ENCODE data around the gene ATP13A1.
"Not testable (repeated sequence)": the region's sequence is repeated elsewhere in the genome, so short reads cannot be mapped to it uniquely, and the experiment has no call there.

The ATP13A1 gene

DNA sequence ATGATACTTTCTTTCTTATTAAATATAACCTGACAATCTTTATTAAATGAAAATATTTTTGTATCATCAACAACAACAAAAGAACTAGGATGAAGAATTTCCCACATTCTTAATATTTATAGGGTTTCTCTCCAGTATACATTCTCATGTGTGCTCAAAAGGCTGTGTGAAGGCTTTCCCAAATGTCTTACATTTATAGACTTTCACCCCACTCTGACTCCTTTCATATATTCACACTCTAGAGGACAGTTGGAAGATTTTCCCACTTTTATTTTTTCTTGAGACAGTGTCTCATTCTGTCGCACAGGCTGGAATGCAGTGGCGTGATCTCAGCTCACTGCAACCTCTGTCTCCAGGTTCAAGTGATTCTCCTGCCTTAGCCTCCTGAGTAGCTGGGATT lies 47.0 kb upstream of the ATP13A1 start:
- H2AK5ac ChIP-seq (ENCODE audit: low read length, severe bottlenecking) = no peak overlapping the region
- no peak for DNase-seq
- no peak overlapping the region for H3K23ac ChIP-seq (ENCODE audit: low read length in 2 of 2)
- H3K79me1 ChIP-seq (replicated peaks; ENCODE audit: low read length, poor library complexity, severe bottlenecking) = peaks cover 4% of the 10 kb centered on the region
- H3K18ac ChIP-seq (ENCODE audit: low read depth in 1 of 2, low read length in 2 of 2) = no peak overlapping the region
- no peak overlapping the region for H2AFZ ChIP-seq (ENCODE audit: low read depth, low read length)
- no peak overlapping the region for H3K4ac ChIP-seq (ENCODE audit: low read depth in 1 of 2, low read length in 2 of 2)
- H3K14ac ChIP-seq (ENCODE audit: low read length in 2 of 2) = no peak overlapping the region
- H3K9ac ChIP-seq (ENCODE audit: low read length) = no peak overlapping the region
- no peak overlapping the region for H3K27ac ChIP-seq (ENCODE audit: low read length, poor library complexity, severe bottlenecking)
- H3K36me3 ChIP-seq (ENCODE audit: control insufficient read depth in 1 of 2, insufficient read depth in 2 of 2, low read depth in 1 of 2, low read length in 2 of 2) = peaks cover 25 to 49% of the 10 kb centered on the region in 2 experiments
- no peak overlapping the region for H3K4me2 ChIP-seq (ENCODE audit: low read length, poor library complexity, severe bottlenecking)
- H2BK120ac ChIP-seq (ENCODE audit: low read depth, low read length) = no peak overlapping the region
- H3K4me3 ChIP-seq (ENCODE audit: insufficient read depth in 1 of 2, low read depth in 1 of 2, low read length in 2 of 2) = peak overlapping the region in 1 of 2 experiments; percentile 61
- H3K27me3 ChIP-seq (ENCODE audit: control insufficient read depth in 1 of 2, insufficient read depth in 1 of 2, low read length in 2 of 2) = no peaks in the 10 kb centered on the region
- H2BK12ac ChIP-seq (ENCODE audit: low read length in 2 of 2) = no peak overlapping the region
- H2BK5ac ChIP-seq (ENCODE audit: low read depth, low read length, poor library complexity, severe bottlenecking) = no peak overlapping the region
- no peaks in the 10 kb centered on the region for H3K4me1 ChIP-seq (ENCODE audit: control insufficient read depth, insufficient read depth, low read depth, low read length)
- no peak overlapping the region for H4K91ac ChIP-seq (ENCODE audit: low read length)
- no peak overlapping the region for H4K8ac ChIP-seq (ENCODE audit: low read length)
- peaks cover 98% of the 10 kb centered on the region for H3K9me3 ChIP-seq (ENCODE audit: control insufficient read depth, low read length)
- 98% methylated on average over 2 of the region's 2 CpGs for WGBS
- H2BK15ac ChIP-seq (ENCODE audit: low read depth, poor library complexity, severe bottlenecking) = no peak overlapping the region

DNA sequence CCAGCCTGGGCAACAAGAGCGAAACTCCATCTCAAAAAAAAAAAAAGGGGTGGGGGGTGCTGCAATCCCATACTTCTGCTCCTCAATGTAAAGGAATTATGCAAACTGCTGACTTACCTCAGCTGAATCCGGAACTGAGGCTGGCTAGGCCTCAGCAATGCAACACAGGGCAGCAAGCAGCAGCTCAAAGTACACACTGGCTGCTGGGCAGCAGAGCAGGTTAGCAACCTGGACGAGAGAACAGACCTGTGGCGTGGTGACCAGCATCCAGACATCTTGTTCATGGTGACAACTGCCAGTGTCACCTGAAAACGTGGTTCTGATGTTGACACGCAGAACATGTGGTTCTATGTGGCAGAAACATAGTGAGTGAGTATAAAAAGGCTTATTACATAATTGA lies 41.4 kb upstream of the ATP13A1 start:
- no peak for DNase-seq
- WGBS = 80% methylated on average over 6 of the region's 6 CpGs

DNA sequence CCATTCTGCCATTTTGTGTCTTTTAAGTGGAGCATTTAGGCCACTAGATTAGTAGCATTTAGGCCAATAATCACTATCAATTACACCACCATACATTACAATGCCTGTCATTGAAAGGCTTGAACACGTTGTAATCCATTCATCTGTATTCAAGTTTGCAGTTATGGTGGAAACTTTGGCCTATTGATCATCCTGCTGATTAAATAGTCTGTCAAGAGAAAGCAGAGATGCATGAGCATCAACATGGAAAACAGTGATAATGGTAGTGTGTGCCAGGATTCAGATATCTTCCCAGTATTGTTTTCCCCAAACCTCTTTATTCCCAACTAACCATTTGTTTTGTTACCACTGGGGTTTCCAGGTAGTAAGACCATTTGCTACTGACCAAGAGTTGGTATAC lies 37.0 kb upstream of the ATP13A1 start:
- H3K36me3 ChIP-seq (ENCODE audit: control insufficient read depth in 1 of 2, insufficient read depth in 2 of 2, low read depth in 1 of 2, low read length in 2 of 2); H2AFZ ChIP-seq (ENCODE audit: low read depth, low read length): not testable (repeated sequence)

More for the DNA sequence above, 41.4 kb upstream of the ATP13A1 start:
- no peaks in the 10 kb centered on the region for H3K27me3 ChIP-seq (ENCODE audit: control insufficient read depth in 1 of 2, insufficient read depth in 1 of 2, low read length in 2 of 2)
- no peak overlapping the region for H2BK5ac ChIP-seq (ENCODE audit: low read depth, low read length, poor library complexity, severe bottlenecking)
- H3K27ac ChIP-seq (ENCODE audit: low read length, poor library complexity, severe bottlenecking) = no peak overlapping the region
- H3K79me1 ChIP-seq (replicated peaks; ENCODE audit: low read length, poor library complexity, severe bottlenecking) = no peaks in the 10 kb centered on the region
- no peak overlapping the region for H2BK12ac ChIP-seq (ENCODE audit: low read length in 2 of 2)
- peak overlapping the region in 1 of 2 experiments; percentile 61 for H3K4me3 ChIP-seq (ENCODE audit: insufficient read depth in 1 of 2, low read depth in 1 of 2, low read length in 2 of 2)
- H3K23ac ChIP-seq (ENCODE audit: low read length in 2 of 2) = no peak overlapping the region
- peaks cover 11 to 15% of the 10 kb centered on the region in 2 experiments for H3K36me3 ChIP-seq (ENCODE audit: control insufficient read depth in 1 of 2, insufficient read depth in 2 of 2, low read depth in 1 of 2, low read length in 2 of 2)
- H3K18ac ChIP-seq (ENCODE audit: low read depth in 1 of 2, low read length in 2 of 2) = no peak overlapping the region
- H2AK5ac ChIP-seq (ENCODE audit: low read length, severe bottlenecking) = no peak overlapping the region
- H3K4me1 ChIP-seq (ENCODE audit: control insufficient read depth, insufficient read depth, low read depth, low read length) = no peaks in the 10 kb centered on the region
- no peak overlapping the region for H2BK120ac ChIP-seq (ENCODE audit: low read depth, low read length)
- no peak overlapping the region for H2BK15ac ChIP-seq (ENCODE audit: low read depth, poor library complexity, severe bottlenecking)
- H2AFZ ChIP-seq (ENCODE audit: low read depth, low read length) = no peak overlapping the region
- H3K14ac ChIP-seq (ENCODE audit: low read length in 2 of 2) = no peak overlapping the region
- no peak overlapping the region for H3K4me2 ChIP-seq (ENCODE audit: low read length, poor library complexity, severe bottlenecking)
- H4K91ac ChIP-seq (ENCODE audit: low read length) = no peak overlapping the region
- no peak overlapping the region for H3K9ac ChIP-seq (ENCODE audit: low read length)
- H4K8ac ChIP-seq (ENCODE audit: low read length) = no peak overlapping the region
- H3K4ac ChIP-seq (ENCODE audit: low read depth in 1 of 2, low read length in 2 of 2) = no peak overlapping the region
- peaks cover 91% of the 10 kb centered on the region for H3K9me3 ChIP-seq (ENCODE audit: control insufficient read depth, low read length)

DNA sequence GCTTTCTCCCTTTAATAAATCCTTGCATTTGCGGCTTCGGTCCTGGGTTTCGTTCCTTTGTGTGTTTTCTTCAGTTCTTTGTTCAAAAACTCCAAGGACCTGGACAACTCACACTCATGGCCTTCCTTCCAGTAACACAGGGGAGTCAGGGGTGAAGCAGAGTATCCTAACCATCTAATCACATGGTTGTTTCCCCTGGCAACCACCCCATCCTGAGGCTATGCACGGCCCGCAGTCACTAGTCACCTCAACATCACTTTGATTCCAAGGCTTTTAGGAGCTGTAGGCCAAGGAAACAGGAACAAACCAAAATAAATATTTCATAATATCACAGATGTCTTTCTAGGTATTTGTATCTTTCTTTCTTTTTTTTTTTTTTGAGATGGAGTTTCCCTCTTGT lies 34.1 kb upstream of the ATP13A1 start:
- Histone ChIP-seq H3K27ac (ENCODE audit: low read length, poor library complexity, severe bottlenecking) (no peak overlapping the region), H3K36me3 (ENCODE audit: control insufficient read depth in 1 of 2, insufficient read depth in 2 of 2, low read depth in 1 of 2, low read length in 2 of 2) (no peaks in the 10 kb centered on the region), H3K4ac (ENCODE audit: low read depth in 1 of 2, low read length in 2 of 2) (no peak overlapping the region), H3K4me2 (ENCODE audit: low read length, poor library complexity, severe bottlenecking) (no peak overlapping the region), H4K91ac (ENCODE audit: low read length) (no peak overlapping the region), H4K8ac (ENCODE audit: low read length) (no peak overlapping the region), H2BK5ac (ENCODE audit: low read depth, low read length, poor library complexity, severe bottlenecking) (no peak overlapping the region), H2BK12ac (ENCODE audit: low read length in 2 of 2) (no peak overlapping the region), H3K18ac (ENCODE audit: low read depth in 1 of 2, low read length in 2 of 2) (no peak overlapping the region), H3K79me1 (replicated peaks; ENCODE audit: low read length, poor library complexity, severe bottlenecking) (no peaks in the 10 kb centered on the region), H3K23ac (ENCODE audit: low read length in 2 of 2) (no peak overlapping the region), H2BK15ac (ENCODE audit: low read depth, poor library complexity, severe bottlenecking) (no peak overlapping the region), H3K9ac (ENCODE audit: low read length) (no peak overlapping the region), H3K14ac (ENCODE audit: low read length in 2 of 2) (no peak overlapping the region), H3K9me3 (ENCODE audit: control insufficient read depth, low read length) (peaks cover 72% of the 10 kb centered on the region), H3K4me3 (ENCODE audit: insufficient read depth in 1 of 2, low read depth in 1 of 2, low read length in 2 of 2) (peak overlapping the region in 1 of 2 experiments; percentile 24), H2AK5ac (ENCODE audit: low read length, severe bottlenecking) (no peak overlapping the region), H3K27me3 (ENCODE audit: control insufficient read depth in 1 of 2, insufficient read depth in 1 of 2, low read length in 2 of 2) (no peaks in the 10 kb centered on the region), H3K4me1 (ENCODE audit: control insufficient read depth, insufficient read depth, low read depth, low read length) (no peaks in the 10 kb centered on the region), H2BK120ac (ENCODE audit: low read depth, low read length) (no peak overlapping the region), H2AFZ (ENCODE audit: low read depth, low read length) (no peak overlapping the region)
- DNase-seq = no peak
- WGBS = 88% methylated on average over 5 of the region's 5 CpGs

More for the DNA sequence above, 37.0 kb upstream of the ATP13A1 start:
- Histone ChIP-seq H3K4me3 (ENCODE audit: insufficient read depth in 1 of 2, low read depth in 1 of 2, low read length in 2 of 2) (peak overlapping the region in 1 of 2 experiments; percentile 10), H3K9me3 (ENCODE audit: control insufficient read depth, low read length) (peaks cover 87% of the 10 kb centered on the region)
- not testable (repeated sequence) for H2AK5ac ChIP-seq (ENCODE audit: low read length, severe bottlenecking); H3K9ac ChIP-seq (ENCODE audit: low read length); H3K18ac ChIP-seq (ENCODE audit: low read depth in 1 of 2, low read length in 2 of 2); H3K14ac ChIP-seq (ENCODE audit: low read length in 2 of 2); DNase-seq; H2BK120ac ChIP-seq (ENCODE audit: low read depth, low read length); H3K23ac ChIP-seq (ENCODE audit: low read length in 2 of 2); H3K4ac ChIP-seq (ENCODE audit: low read depth in 1 of 2, low read length in 2 of 2); H2BK5ac ChIP-seq (ENCODE audit: low read depth, low read length, poor library complexity, severe bottlenecking); H3K4me1 ChIP-seq (ENCODE audit: control insufficient read depth, insufficient read depth, low read depth, low read length); H3K27ac ChIP-seq (ENCODE audit: low read length, poor library complexity, severe bottlenecking); H4K8ac ChIP-seq (ENCODE audit: low read length); H3K27me3 ChIP-seq (ENCODE audit: control insufficient read depth in 1 of 2, insufficient read depth in 1 of 2, low read length in 2 of 2); H4K91ac ChIP-seq (ENCODE audit: low read length); H3K79me1 ChIP-seq (replicated peaks; ENCODE audit: low read length, poor library complexity, severe bottlenecking); H3K4me2 ChIP-seq (ENCODE audit: low read length, poor library complexity, severe bottlenecking); H2BK15ac ChIP-seq (ENCODE audit: low read depth, poor library complexity, severe bottlenecking); H2BK12ac ChIP-seq (ENCODE audit: low read length in 2 of 2)
- no CpG with 5 or more reads among the region's 1 CpG for WGBS

Measured in mesenchymal stem cell (in vitro differentiated cells and primary cell).